ENCODE results near the gene LOX.
A peak's percentile ranks its signal among the peaks of the same experiment; 100 is the strongest.

The LOX gene

GRCh38 chr5:122029818-122030217 is 48.2 kb downstream of the LOX start:
- no peak overlapping the region for H3K27ac ChIP-seq (ENCODE audit: low read depth, low read length)
- H3K27me3 ChIP-seq (ENCODE audit: control insufficient read depth in 5 of 5, insufficient read depth in 4 of 5, low read length in 5 of 5), result no peaks in the 10 kb centered on the region
- peaks cover 3 to 17% (median 6%) of the 10 kb centered on the region in 5 donors for H3K36me3 ChIP-seq (ENCODE audit: control insufficient read depth in 5 of 5, insufficient read depth in 5 of 5, low read length in 5 of 5)
- no peak overlapping the region for H3K4me3 ChIP-seq (ENCODE audit: low read depth in 1 of 5, low read length in 5 of 5)
- H3K9me3 ChIP-seq (ENCODE audit: control insufficient read depth in 5 of 5, low read length in 5 of 5), result no peaks in the 10 kb centered on the region
- no peak overlapping the region for H3K9ac ChIP-seq (ENCODE audit: low read length in 5 of 5)
- no peaks in the 10 kb centered on the region for H3K4me1 ChIP-seq (ENCODE audit: control insufficient read depth in 5 of 5, insufficient read depth in 5 of 5, low read length in 5 of 5)

- Histone ChIP-seq H3K27ac (ENCODE audit: low read depth, low read length) (no peak overlapping the region), H3K9ac (ENCODE audit: low read length in 5 of 5) (no peak overlapping the region), H3K27me3 (ENCODE audit: control insufficient read depth in 5 of 5, insufficient read depth in 4 of 5, low read length in 5 of 5) (no peaks in the 10 kb centered on the region), H3K4me1 (ENCODE audit: control insufficient read depth in 5 of 5, insufficient read depth in 5 of 5, low read length in 5 of 5) (peaks cover 0 to 2% (median 0%) of the 10 kb centered on the region in 5 donors), H3K9me3 (ENCODE audit: control insufficient read depth in 5 of 5, low read length in 5 of 5) (no peaks in the 10 kb centered on the region), H3K36me3 (ENCODE audit: control insufficient read depth in 5 of 5, insufficient read depth in 5 of 5, low read length in 5 of 5) (peaks cover 21 to 38% (median 24%) of the 10 kb centered on the region in 5 donors), H3K4me3 (ENCODE audit: low read depth in 1 of 5, low read length in 5 of 5) (no peak overlapping the region)
These were observed 55.1 kb downstream of the LOX start for GRCh38 chr5:122022966-122023365.

GRCh38 chr5:122019919-122020590 is 58.0 kb downstream of the LOX start:
- no peak overlapping the region for H3K4me3 ChIP-seq (ENCODE audit: low read depth in 1 of 5, low read length in 5 of 5)
- H3K36me3 ChIP-seq (ENCODE audit: control insufficient read depth in 5 of 5, insufficient read depth in 5 of 5, low read length in 5 of 5), result peaks cover 18 to 31% (median 21%) of the 10 kb centered on the region in 5 donors
- H3K27ac ChIP-seq (ENCODE audit: low read depth, low read length), result no peak overlapping the region
- no peaks in the 10 kb centered on the region for H3K27me3 ChIP-seq (ENCODE audit: control insufficient read depth in 5 of 5, insufficient read depth in 4 of 5, low read length in 5 of 5)
- no peak overlapping the region for H3K9ac ChIP-seq (ENCODE audit: low read length in 5 of 5)
- H3K4me1 ChIP-seq (ENCODE audit: control insufficient read depth in 5 of 5, insufficient read depth in 5 of 5, low read length in 5 of 5), result peaks cover 0 to 12% (median 10%) of the 10 kb centered on the region in 5 donors
- H3K9me3 ChIP-seq (ENCODE audit: control insufficient read depth in 5 of 5, low read length in 5 of 5), result no peaks in the 10 kb centered on the region

DNA sequence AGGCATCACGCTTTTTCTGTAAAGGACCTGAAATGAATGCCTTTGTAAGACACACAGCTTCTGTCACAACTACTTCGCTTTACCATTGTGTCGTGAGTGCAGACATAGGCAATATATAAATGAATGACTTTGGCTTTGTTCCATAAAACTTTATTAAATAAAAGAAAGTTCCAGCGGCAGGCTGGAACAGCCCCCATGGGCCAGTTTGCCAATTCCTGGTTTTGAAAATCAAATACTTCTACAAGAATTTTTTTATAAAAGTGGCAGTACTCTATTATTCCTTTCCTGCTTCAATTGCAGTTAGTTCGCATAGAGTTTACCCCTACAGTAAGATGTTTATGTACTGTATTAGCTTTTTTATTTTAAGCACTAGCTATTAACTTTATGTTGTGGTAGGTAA is 62.6 kb downstream of the LOX start:
- Histone ChIP-seq H3K27me3 (ENCODE audit: control insufficient read depth in 5 of 5, insufficient read depth in 4 of 5, low read length in 5 of 5) (no peaks in the 10 kb centered on the region), H3K4me3 (ENCODE audit: low read depth in 1 of 5, low read length in 5 of 5) (no peak overlapping the region), H3K9me3 (ENCODE audit: control insufficient read depth in 5 of 5, low read length in 5 of 5) (no peaks in the 10 kb centered on the region), H3K27ac (ENCODE audit: low read depth, low read length) (peak overlapping the region; percentile 68), H3K36me3 (ENCODE audit: control insufficient read depth in 5 of 5, insufficient read depth in 5 of 5, low read length in 5 of 5) (peaks cover 5 to 7% (median 5%) of the 10 kb centered on the region in 5 donors), H3K9ac (ENCODE audit: low read length in 5 of 5) (peak overlapping the region in 2 of 5 donors; percentile 21 to 69), H3K4me1 (ENCODE audit: control insufficient read depth in 5 of 5, insufficient read depth in 5 of 5, low read length in 5 of 5) (peaks cover 0 to 27% (median 13%) of the 10 kb centered on the region in 5 donors)

- Histone ChIP-seq H3K9ac (ENCODE audit: low read length in 5 of 5) (peak overlapping the region in 3 of 5 donors; percentile 39 to 69 (median 56)), H3K4me1 (ENCODE audit: control insufficient read depth in 5 of 5, insufficient read depth in 5 of 5, low read length in 5 of 5) (peaks cover 0 to 31% (median 13%) of the 10 kb centered on the region in 5 donors), H3K9me3 (ENCODE audit: control insufficient read depth in 5 of 5, low read length in 5 of 5) (no peaks in the 10 kb centered on the region), H3K27ac (ENCODE audit: low read depth, low read length) (peak overlapping the region; percentile 68), H3K27me3 (ENCODE audit: control insufficient read depth in 5 of 5, insufficient read depth in 4 of 5, low read length in 5 of 5) (no peaks in the 10 kb centered on the region), H3K36me3 (ENCODE audit: control insufficient read depth in 5 of 5, insufficient read depth in 5 of 5, low read length in 5 of 5) (no peaks in the 10 kb centered on the region), H3K4me3 (ENCODE audit: low read depth in 1 of 5, low read length in 5 of 5) (no peak overlapping the region)
These were observed 63.7 kb downstream of the LOX start for GRCh38 chr5:122014236-122014935.
